HUES6 (cell line): ENCODE data around the gene AMZ2.
A peak's percentile ranks its signal among the peaks of the same experiment; 100 is the strongest.
"Not testable (repeated sequence)": the region's sequence is repeated elsewhere in the genome, so short reads cannot be mapped to it uniquely, and the experiment has no call there.

Experiments
- H3K27ac ChIP-seq: 2 replicates; pipeline ENCODE4 v1.7.0; 2013; ENCODE audit warnings: low read depth, mild to moderate bottlenecking, low read length, inconsistent platforms
- H3K27me3 ChIP-seq: 2 replicates; pipeline ENCODE4 v1.6.1; 2013; ENCODE audit warnings: low read length; ENCODE audit not compliant: control insufficient read depth, insufficient read depth
- H3K36me3 ChIP-seq: 2 replicates; pipeline ENCODE4 v1.6.1; 2013; ENCODE audit warnings: low read length; ENCODE audit not compliant: control insufficient read depth, insufficient read depth
- H3K4me1 ChIP-seq: 2 replicates; pipeline ENCODE4 v1.6.1; 2013; ENCODE audit warnings: low read length; ENCODE audit not compliant: control insufficient read depth, insufficient read depth
- H3K4me3 ChIP-seq: 2 replicates; pipeline ENCODE4 v1.5.1; 2013; ENCODE audit warnings: low read depth, low read length
- H3K9ac ChIP-seq: one replicate; pipeline ENCODE4 v1.6.1; 2013; ENCODE audit warnings: mild to moderate bottlenecking, low read length
- H3K9me3 ChIP-seq: 2 replicates; pipeline ENCODE4 v1.6.1; 2013; ENCODE audit warnings: low read depth, low read length; ENCODE audit not compliant: control insufficient read depth, insufficient read depth

Gene AMZ2

DNA sequence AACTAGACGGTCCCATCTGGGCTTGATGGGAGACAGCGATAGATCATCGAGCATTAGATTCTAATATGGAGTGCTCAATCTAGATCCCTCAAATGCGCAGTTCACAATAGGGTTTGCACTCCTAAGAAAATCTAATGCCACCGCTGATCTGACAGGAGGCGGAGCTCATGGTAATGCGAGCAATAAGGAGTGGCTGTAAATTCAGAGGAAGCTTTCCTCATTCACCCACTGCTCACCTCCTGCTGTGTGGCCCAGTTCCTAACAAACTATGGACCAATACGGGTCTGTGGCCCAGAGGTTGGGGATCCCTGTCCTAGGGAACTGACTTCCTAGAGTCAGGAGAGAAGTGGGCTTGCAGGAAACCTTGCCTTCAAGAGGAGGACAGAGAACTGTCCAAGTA lies 25.2 kb upstream of the AMZ2 start:
- H3K27ac ChIP-seq: no peak overlapping the region

DNA sequence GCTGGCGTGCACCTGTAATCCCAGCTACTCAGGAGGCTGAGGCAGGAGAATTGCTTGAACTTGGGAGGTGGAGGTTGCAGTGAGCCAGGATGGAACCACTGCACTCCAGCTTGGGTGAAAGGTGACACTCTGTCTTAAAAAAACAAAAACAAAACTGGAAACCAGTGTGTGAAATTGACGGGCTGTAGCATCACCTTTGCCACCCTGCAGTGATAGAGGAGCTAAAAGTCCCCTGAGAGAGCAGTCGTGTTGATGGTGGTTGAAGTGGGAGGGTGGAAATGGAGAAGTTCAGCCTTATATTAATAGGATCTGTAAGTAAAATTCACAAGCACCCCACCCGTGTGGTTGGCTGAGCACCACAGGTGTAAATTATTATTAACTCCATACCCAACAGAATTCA lies 22.8 kb upstream of the AMZ2 start:
- not testable (repeated sequence) for H3K4me3 ChIP-seq, H3K27me3 ChIP-seq, H3K36me3 ChIP-seq, H3K9me3 ChIP-seq, H3K27ac ChIP-seq, H3K4me1 ChIP-seq, H3K9ac ChIP-seq

More for the DNA sequence above, 25.2 kb upstream of the AMZ2 start:
- H3K9ac ChIP-seq: no peak overlapping the region
- no peaks in the 10 kb centered on the region for H3K27me3 ChIP-seq
- no peaks in the 10 kb centered on the region; the same call in 1 of the 2 replicates for H3K36me3 ChIP-seq
- no peaks in the 10 kb centered on the region for H3K4me1 ChIP-seq
- H3K4me3 ChIP-seq: no peak overlapping the region
- H3K9me3 ChIP-seq: no peaks in the 10 kb centered on the region

- not testable (repeated sequence) for H3K36me3 ChIP-seq, H3K4me3 ChIP-seq, H3K9ac ChIP-seq, H3K27me3 ChIP-seq, H3K27ac ChIP-seq, H3K4me1 ChIP-seq, H3K9me3 ChIP-seq
Observed at GRCh38 chr17:68228039-68228680, 19.7 kb upstream of the AMZ2 start.

GRCh38 chr17:68228817-68229570 lies 18.8 kb upstream of the AMZ2 start:
- Histone ChIP-seq H3K9ac (no peak overlapping the region), H3K27me3 (no peaks in the 10 kb centered on the region), H3K4me3 (no peak overlapping the region), H3K4me1 (no peaks in the 10 kb centered on the region), H3K9me3 (no peaks in the 10 kb centered on the region), H3K27ac (0 out of 2 replicates have a peak overlapping the region, but pooled peaks have one; percentile 2), H3K36me3 (no peaks in the 10 kb centered on the region; the same call in 1 of the 2 replicates)

GRCh38 chr17:68229619-68230018 lies 18.2 kb upstream of the AMZ2 start:
- H3K9me3 ChIP-seq: no peaks in the 10 kb centered on the region
- no peak overlapping the region for H3K4me3 ChIP-seq
- H3K9ac ChIP-seq: no peak overlapping the region
- 0 out of 2 replicates have a peak overlapping the region, but pooled peaks have one; percentile 2 for H3K27ac ChIP-seq
- no peaks in the 10 kb centered on the region for H3K27me3 ChIP-seq
- H3K36me3 ChIP-seq: no peaks in the 10 kb centered on the region; the same call in 1 of the 2 replicates
- H3K4me1 ChIP-seq: no peaks in the 10 kb centered on the region

DNA sequence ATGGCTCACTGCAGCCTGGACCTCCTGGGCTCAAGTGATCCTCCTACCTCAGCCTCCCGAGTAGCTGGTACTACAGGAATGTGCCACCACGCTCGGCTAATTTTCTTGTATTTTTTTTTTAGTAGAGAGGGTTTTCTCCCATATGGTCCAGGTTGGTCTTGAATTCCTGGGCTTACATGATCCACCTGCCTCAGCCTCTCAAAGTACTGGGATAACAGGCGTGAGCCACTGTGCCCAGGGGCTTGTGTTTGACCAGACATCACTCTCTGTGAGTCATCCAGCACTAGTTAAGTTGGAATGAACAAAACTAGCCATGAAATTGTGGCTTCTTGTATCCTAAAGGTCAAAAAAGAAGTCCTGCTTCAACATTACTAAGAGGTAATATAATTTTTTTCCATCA lies 16.7 kb upstream of the AMZ2 start:
- not testable (repeated sequence) for H3K4me1 ChIP-seq, H3K9me3 ChIP-seq, H3K36me3 ChIP-seq, H3K9ac ChIP-seq, H3K27me3 ChIP-seq, H3K4me3 ChIP-seq, H3K27ac ChIP-seq

- Histone ChIP-seq H3K4me1 (no peaks in the 10 kb centered on the region), H3K27me3 (no peaks in the 10 kb centered on the region), H3K9me3 (no peaks in the 10 kb centered on the region), H3K27ac (no peak overlapping the region), H3K36me3 (no peaks in the 10 kb centered on the region; the same call in 1 of the 2 replicates), H3K4me3 (no peak overlapping the region), H3K9ac (no peak overlapping the region)
Observed at GRCh38 chr17:68231541-68231940, 16.3 kb upstream of the AMZ2 start.

GRCh38 chr17:68232741-68233140 lies 15.1 kb upstream of the AMZ2 start:
- H3K4me3 ChIP-seq, H3K9ac ChIP-seq, H3K36me3 ChIP-seq, H3K9me3 ChIP-seq, H3K4me1 ChIP-seq, H3K27ac ChIP-seq, H3K27me3 ChIP-seq: not testable (repeated sequence)

DNA sequence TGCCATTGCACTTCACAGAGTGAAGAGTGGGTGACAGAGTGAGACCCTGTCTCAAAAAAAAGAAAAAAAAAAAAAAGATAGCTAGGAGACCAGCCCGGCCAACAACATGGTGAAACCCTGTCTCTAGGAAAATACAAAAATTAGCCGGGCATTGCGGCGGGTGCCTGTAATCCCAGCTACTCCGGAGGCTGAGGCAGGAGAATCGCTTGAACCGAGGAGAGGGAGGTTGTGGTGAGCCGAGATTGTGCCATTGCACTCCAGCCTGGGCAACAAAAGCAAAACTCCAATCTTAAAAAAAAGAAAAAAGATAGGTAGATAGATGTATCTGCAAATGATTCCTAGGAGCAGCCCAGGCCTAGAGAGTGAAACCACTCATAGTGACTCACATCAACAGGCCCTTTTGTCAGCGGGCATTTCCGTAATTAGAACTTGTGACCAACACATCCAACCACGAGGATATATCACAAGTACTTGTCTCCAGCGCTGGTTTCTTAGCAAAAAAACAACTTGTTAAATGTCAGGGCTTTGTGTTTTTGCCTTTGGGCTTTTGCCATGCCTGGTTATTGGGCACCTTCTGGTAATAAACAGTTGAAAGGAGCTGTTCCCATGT lies 13.0 kb upstream of the AMZ2 start:
- H3K9ac ChIP-seq, H3K9me3 ChIP-seq, H3K4me3 ChIP-seq, H3K27me3 ChIP-seq, H3K4me1 ChIP-seq, H3K36me3 ChIP-seq, H3K27ac ChIP-seq: not testable (repeated sequence)

GRCh38 chr17:68235336-68235791 lies 12.5 kb upstream of the AMZ2 start:
- not testable (repeated sequence) for H3K9me3 ChIP-seq, H3K27me3 ChIP-seq, H3K4me3 ChIP-seq, H3K4me1 ChIP-seq, H3K9ac ChIP-seq, H3K27ac ChIP-seq, H3K36me3 ChIP-seq
